ENCODE data around the gene PBRM1.

Gene PBRM1

DNA sequence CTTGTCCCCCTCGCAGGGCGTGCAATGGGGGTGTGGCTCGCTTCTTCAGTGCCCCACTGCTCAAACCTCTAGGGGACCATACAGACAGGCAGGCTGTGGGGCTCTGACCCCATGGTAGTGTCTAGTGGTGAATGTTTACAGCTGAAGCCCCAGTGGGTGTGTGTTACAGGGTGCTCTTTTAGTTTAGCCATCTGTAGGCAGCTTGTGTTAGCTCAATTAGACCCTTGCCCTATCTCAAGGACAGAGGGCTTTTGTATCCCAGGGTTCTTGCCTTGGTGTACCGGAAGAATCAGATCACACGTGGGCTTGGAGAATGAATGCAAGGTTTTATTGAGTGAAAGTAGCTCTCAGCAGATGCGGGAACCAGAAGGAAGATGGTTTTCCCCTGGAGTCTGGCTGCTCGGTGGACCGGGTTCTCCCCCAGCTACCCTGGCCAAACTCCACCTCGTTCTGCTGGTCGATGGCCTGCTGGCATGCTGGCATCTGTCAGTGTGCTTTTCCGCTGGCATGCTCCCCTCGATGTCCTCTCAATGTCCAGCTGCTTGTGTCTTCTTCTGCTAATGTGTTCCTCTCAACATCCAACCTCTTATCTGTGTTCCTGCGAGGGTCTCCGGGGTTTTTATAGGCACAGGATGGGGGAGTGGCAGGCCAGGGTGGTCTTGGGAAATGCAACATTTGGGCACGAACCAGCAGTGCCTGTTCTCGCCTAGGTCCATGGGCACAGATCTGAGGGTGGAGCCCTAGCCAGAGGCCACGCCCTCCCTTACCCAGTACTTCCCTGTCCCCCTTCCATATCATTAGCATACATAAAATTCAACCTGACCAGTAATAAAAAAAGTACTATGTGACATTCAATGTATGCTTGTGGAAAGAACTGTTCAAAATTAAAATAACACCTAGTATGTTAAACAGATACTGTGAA lies 26.8 kb upstream of the PBRM1 start:
- TF ChIP-seq, protein P1, sequence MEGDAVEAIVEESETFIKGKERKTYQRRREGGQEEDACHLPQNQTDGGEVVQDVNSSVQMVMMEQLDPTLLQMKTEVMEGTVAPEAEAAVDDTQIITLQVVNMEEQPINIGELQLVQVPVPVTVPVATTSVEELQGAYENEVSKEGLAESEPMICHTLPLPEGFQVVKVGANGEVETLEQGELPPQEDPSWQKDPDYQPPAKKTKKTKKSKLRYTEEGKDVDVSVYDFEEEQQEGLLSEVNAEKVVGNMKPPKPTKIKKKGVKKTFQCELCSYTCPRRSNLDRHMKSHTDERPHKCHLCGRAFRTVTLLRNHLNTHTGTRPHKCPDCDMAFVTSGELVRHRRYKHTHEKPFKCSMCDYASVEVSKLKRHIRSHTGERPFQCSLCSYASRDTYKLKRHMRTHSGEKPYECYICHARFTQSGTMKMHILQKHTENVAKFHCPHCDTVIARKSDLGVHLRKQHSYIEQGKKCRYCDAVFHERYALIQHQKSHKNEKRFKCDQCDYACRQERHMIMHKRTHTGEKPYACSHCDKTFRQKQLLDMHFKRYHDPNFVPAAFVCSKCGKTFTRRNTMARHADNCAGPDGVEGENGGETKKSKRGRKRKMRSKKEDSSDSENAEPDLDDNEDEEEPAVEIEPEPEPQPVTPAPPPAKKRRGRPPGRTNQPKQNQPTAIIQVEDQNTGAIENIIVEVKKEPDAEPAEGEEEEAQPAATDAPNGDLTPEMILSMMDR (IDR thresholded peaks at IDR 0.05; ENCODE audit: low read depth, low read length), result no peak
- no peak for DNase-seq (ENCODE audit: extremely low read depth, low read depth)

DNA sequence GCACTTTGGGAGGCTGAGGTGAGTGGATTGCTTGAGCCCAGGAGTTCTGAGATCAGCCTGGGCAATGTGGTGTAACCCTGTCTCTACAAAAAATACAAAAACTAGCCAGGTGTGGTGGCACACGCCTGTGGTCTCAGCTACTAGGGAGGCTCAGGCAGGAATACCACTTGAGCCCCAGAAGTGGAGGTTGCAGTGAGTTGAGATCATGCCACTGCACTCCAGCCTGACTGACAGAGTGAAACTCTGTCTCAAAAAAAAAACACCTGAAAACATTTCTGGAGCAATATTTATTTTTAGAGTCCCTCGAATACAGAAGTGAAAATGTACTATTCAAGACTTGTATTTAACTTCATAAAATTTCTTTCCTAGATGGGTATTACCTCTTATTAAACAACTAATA lies 24.8 kb upstream of the PBRM1 start:
- DNase-seq (ENCODE audit: extremely low read depth, low read depth), result no peak
- TF ChIP-seq, protein P1 (IDR thresholded peaks at IDR 0.05; ENCODE audit: low read depth, low read length), result no peak

DNA sequence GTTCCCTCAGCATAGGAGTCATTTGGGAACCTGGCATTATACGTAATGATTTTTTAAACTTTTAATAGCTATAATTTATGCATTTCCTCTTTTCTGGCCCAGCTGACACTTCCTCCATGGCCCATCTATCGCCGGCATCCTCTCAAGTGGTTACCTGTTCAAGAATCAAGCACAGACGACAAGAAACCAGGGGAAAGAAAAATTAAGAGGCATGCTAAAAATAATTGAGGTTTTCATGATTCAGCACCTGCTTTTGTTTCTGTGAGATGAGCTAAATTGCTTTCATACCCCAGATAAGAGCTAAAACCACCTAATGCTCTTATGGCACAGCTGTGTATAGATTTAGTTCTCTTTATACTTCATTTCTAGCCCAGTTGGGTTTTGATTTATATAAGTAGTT lies 21.9 kb upstream of the PBRM1 start:
- DNase-seq (ENCODE audit: extremely low read depth, low read depth), result no peak
- TF ChIP-seq, protein P1 (IDR thresholded peaks at IDR 0.05; ENCODE audit: low read depth, low read length), result no peak

DNA sequence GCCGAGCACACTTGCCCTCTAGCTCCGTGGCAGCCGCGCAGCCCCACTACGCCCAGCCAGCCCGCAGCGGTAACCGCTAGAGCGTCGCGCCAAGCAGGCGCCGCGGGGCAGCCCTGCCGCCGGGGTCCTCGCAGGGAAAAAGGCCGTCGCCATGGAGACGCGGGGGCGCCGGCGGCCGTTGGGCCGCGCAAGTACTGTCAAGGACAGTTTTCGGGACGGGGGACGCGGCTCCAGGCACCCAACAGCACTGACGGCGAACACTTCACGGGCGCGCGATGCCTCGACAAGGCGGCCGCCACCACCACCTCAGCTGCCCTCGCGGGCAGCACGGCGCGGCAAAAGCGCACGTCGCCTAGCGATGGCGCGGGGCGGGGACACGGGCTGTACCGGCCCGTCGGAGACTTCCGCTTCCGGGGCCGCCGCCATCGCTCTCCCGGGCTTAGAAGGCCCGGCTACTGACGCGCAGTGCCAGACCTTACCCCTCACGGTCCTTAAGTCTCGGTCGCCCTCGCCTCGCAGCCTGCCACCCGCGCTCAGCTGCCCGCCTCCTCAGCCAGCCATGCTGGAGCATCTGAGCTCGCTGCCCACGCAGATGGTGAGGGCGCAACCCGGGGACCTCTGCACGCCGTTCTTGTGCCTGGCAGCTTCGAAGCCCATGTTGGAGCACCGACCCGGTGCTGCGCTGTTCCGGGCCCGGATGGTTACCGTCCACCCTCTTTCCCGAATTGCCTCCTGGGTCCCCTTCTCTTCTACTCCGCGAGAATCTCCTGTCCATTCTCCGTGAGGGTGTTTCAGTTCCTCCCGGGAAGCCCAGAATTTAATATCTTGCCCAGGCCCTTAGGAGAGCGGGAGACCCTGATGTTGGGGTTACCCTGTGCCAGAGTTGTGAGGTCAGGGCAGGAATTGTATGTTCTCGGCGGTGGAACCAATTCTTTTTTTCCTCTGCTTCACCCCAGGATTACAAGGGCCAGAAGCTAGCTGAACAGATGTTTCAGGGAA lies 20.3 kb upstream of the PBRM1 start, which contains the start of the genes GLT8D1 and SPCS1:
TSS of gene GLT8D1 (minus strand) at position 104 of the 999 bp plus-strand sequence. CDS start 5,331 bp downstream, outside the sequence.
TSS of gene SPCS1 (plus strand) at position 419 of the 999 bp plus-strand sequence. CDS start at position 560, 141 bp downstream.
- TF ChIP-seq, protein P1 (IDR thresholded peaks at IDR 0.05; ENCODE audit: low read depth, low read length), result no peak
- peak; percentile 49 for DNase-seq (ENCODE audit: extremely low read depth, low read depth)

DNA sequence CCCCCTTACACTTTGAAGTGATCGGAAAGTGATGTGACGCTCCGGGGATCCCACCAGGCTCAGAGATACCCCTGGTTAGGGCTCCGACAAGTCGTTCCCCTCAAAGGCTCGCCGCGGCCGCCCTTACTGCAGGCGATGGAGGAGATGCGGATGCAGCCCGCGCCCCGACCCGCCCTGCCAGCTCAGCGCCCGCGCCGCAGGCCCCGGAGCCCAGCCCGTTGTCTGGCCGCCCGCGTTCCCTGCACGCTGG lies 19.6 kb upstream of the PBRM1 start:
- no peak for DNase-seq (ENCODE audit: extremely low read depth, low read depth)
- TF ChIP-seq, protein P1 (IDR thresholded peaks at IDR 0.05; ENCODE audit: low read depth, low read length), result no peak

DNA sequence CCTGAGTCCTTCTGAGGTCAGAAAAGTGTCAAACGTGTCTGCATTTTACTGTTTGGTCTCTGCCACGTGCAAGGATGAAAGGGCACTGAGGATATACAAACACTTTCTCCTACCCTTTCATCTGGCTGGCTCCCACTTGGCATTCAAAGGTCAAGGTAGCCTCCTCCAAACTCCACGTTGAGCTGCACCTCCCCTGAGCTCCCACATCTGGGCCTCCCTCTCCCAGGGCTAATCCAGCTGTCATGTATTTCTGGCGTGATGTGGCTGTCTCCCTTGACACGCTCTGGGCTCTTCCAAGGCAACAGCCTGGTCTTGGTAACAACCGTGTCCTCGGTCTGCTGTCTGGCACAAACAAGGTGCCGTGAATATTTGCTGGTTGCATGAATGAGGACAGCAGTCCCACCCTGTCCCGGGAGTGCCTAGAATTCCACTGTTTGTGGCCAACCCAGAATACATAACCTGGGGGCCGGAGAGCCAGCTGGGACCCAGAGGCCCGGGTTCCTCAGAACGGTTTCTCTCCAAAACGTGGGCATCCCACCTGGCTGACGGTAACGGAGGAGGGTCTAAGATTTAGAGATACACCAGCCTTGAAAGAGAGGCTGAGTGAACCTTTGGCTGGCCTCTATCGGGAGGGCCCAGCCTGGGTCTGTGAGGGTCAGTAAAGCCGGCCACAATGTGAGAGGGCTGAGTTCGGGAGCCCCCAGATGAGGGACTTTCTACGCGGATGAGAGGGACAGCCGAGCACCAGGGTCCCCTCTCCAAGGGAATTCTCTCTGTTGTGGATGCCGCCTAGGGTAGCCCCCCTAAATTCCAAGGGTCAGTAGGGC lies 19.1 kb upstream of the PBRM1 start:
- no peak for DNase-seq (ENCODE audit: extremely low read depth, low read depth)
- TF ChIP-seq, protein P1 (IDR thresholded peaks at IDR 0.05; ENCODE audit: low read depth, low read length), result no peak

Measured in AG09319 (cell line).